ENCODE measurements around the gene MECP2. TPM values are rescaled to one million over a fixed set of nuclear protein-coding genes. Genes with fewer than 3 reads are reported as not detected.

Gene MECP2
- total RNA-seq, 2 experiments from 2014 or later, result 31.2 to 48.6 TPM

DNA sequence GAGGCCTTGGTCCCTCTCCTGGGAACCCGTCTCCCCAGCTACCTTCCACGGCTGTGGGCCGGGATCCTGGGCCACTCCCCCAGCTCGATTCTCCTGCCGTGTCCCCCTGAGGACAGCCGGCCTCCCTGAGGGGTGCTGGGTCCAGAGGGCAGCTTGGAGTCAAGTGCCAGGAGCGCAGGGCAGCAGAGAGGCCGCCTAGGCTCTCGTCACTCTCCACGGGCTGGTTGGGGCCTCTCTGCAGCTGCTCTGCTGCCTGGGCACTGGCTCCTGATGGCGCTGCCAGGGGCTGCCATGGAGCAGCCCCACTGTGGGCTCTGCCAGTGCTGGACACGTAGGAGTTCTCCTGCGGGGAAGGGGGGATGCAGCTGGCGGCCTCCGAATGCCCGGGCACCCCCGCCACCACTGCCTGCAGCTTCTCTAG lies 84.5 kb downstream of the MECP2 start:
- BruUV-seq (replicated peaks), result no TSS peak
- H3K9me2 ChIP-seq (ENCODE audit: insufficient read depth, low read length), result no peaks in the 10 kb centered on the region
- H3K79me2 ChIP-seq (ENCODE audit: insufficient read depth, low read depth, low read length), result no peaks in the 10 kb centered on the region
- CTCF ChIA-PET (ENCODE audit: unreplicated experiment), result no interaction called here
- no peak for TF ChIP-seq EZH2phosphoT487 (IDR thresholded peaks at IDR 0.05; ENCODE audit: borderline replicate concordance, low read depth, low read length)
- TF ChIP-seq, protein P1, sequence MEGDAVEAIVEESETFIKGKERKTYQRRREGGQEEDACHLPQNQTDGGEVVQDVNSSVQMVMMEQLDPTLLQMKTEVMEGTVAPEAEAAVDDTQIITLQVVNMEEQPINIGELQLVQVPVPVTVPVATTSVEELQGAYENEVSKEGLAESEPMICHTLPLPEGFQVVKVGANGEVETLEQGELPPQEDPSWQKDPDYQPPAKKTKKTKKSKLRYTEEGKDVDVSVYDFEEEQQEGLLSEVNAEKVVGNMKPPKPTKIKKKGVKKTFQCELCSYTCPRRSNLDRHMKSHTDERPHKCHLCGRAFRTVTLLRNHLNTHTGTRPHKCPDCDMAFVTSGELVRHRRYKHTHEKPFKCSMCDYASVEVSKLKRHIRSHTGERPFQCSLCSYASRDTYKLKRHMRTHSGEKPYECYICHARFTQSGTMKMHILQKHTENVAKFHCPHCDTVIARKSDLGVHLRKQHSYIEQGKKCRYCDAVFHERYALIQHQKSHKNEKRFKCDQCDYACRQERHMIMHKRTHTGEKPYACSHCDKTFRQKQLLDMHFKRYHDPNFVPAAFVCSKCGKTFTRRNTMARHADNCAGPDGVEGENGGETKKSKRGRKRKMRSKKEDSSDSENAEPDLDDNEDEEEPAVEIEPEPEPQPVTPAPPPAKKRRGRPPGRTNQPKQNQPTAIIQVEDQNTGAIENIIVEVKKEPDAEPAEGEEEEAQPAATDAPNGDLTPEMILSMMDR (conservative IDR thresholded peaks at IDR 0.05; ENCODE audit: low read length), result no peak
- no peaks in the 10 kb centered on the region for H3K9me3 ChIP-seq (ENCODE audit: low read length)
- POLR2A ChIA-PET, result interaction anchor here (1.2 kb wide), 1 partner anchor 86 kb away, joined by 3 read pairs; the partner anchor contains the start of gene ARHGAP4
- no peak overlapping the region for H3K27ac ChIP-seq (ENCODE audit: low read depth, low read length, poor library complexity, severe bottlenecking)
- intact Hi-C loops (cut with micrococcal nuclease; ENCODE audit: unreplicated experiment), result no loop called here
- no peaks in the 10 kb centered on the region for H4K20me1 ChIP-seq (ENCODE audit: insufficient read depth, low read length)
- peaks cover 11% of the 10 kb centered on the region for H3K4me1 ChIP-seq (ENCODE audit: insufficient read depth, low read length, poor library complexity, severe bottlenecking)
- no peak overlapping the region for H3K4me3 ChIP-seq (ENCODE audit: low read depth, low read length, poor library complexity, severe bottlenecking)
- H2AFZ ChIP-seq (ENCODE audit: low read length), result no peak overlapping the region
- H3K36me3 ChIP-seq (ENCODE audit: insufficient read depth, low read length), result peaks cover 77% of the 10 kb centered on the region
- no peak for DNase-seq (ENCODE audit: low spot score)
- no peak overlapping the region for H3K4me2 ChIP-seq (ENCODE audit: low read length)

DNA sequence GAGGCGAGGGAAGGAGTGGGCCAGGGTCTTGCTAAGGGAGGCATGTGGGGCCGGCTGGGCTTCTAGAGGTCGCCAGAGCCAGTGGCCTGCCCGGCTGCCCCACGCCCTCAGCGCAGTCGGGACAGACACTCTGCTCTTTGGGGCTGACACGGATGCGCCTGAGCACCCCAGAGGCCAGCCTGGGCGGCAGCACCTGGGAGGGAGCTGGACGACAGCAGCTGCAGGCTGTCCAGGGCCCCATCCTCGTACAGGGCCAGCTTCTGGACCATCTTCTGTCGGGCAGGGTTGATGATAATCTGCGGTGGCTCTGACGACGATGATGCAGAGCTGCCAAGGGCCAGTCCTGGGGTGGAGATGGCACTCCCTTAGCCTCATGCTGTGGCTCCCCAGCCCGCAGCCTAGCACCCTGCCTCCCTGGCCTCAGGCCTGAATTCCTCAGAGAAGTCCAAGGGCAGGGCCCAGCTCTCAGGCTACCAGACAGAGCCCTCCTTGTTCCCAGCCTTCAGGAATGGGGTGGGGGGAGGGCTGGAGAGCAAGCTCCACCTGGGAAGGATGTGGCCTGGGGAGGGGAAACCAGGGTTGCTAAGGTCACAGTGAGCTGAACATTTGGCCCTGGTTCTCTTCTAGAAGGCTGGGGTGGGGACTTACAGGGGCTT lies 85.1 kb downstream of the MECP2 start:
- H3K27ac ChIP-seq (ENCODE audit: low read depth, low read length, poor library complexity, severe bottlenecking), result no peak overlapping the region
- H3K4me1 ChIP-seq (ENCODE audit: insufficient read depth, low read length, poor library complexity, severe bottlenecking), result peaks cover 12% of the 10 kb centered on the region
- no peaks in the 10 kb centered on the region for H3K9me2 ChIP-seq (ENCODE audit: insufficient read depth, low read length)
- H3K4me3 ChIP-seq (ENCODE audit: low read depth, low read length, poor library complexity, severe bottlenecking), result no peak overlapping the region
- H3K79me2 ChIP-seq (ENCODE audit: insufficient read depth, low read depth, low read length), result no peaks in the 10 kb centered on the region
- TF ChIP-seq EZH2phosphoT487 (IDR thresholded peaks at IDR 0.05; ENCODE audit: borderline replicate concordance, low read depth, low read length), result no peak
- TF ChIP-seq, protein P1 (conservative IDR thresholded peaks at IDR 0.05; ENCODE audit: low read length), result no peak
- CTCF ChIA-PET (ENCODE audit: unreplicated experiment), result no interaction called here
- no peak for DNase-seq (ENCODE audit: low spot score)
- intact Hi-C loops (cut with micrococcal nuclease; ENCODE audit: unreplicated experiment), result no loop called here
- H3K36me3 ChIP-seq (ENCODE audit: insufficient read depth, low read length), result peaks cover 72% of the 10 kb centered on the region
- H3K4me2 ChIP-seq (ENCODE audit: low read length), result no peak overlapping the region
- H2AFZ ChIP-seq (ENCODE audit: low read length), result no peak overlapping the region
- POLR2A ChIA-PET, result interaction anchor here (1.2 kb wide), 1 partner anchor 86 kb away, joined by 3 read pairs; the partner anchor contains the start of gene ARHGAP4
- no peaks in the 10 kb centered on the region for H3K9me3 ChIP-seq (ENCODE audit: low read length)
- no peaks in the 10 kb centered on the region for H4K20me1 ChIP-seq (ENCODE audit: insufficient read depth, low read length)
- no TSS peak for BruUV-seq (replicated peaks)
